HG03196 (cell line): Measurements from ENCODE around the gene SBF2.

ENCODE experiments used
- ATAC-seq: cut with Tn5 transposase; IDR thresholded peaks from one replicate; pipeline ENCODE4 v1.9.1; 2021; ENCODE audit not compliant: unreplicated experiment

The SBF2 gene

GRCh38 chr11:10317776-10318526 is 23.9 kb upstream of the SBF2 start:
- ATAC-seq = peak; percentile 65

- ATAC-seq = peak; percentile 12
Measured at GRCh38 chr11:10317151-10317755, 23.2 kb upstream of the SBF2 start.

GRCh38 chr11:10315083-10315482 is 21.1 kb upstream of the SBF2 start:
- no peak for ATAC-seq

GRCh38 chr11:10314199-10315072 is 20.4 kb upstream of the SBF2 start:
- peak; percentile 55 for ATAC-seq

GRCh38 chr11:10311802-10312201 is 17.8 kb upstream of the SBF2 start:
- no peak for ATAC-seq

GRCh38 chr11:10310301-10310841 is 16.4 kb upstream of the SBF2 start:
- ATAC-seq = no peak

GRCh38 chr11:10309163-10310093 is 15.4 kb upstream of the SBF2 start:
- no peak for ATAC-seq

- ATAC-seq = no peak
Measured at GRCh38 chr11:10308201-10308954, 14.4 kb upstream of the SBF2 start.

- ATAC-seq = peak; percentile 61
Measured at GRCh38 chr11:10307400-10308200, 13.6 kb upstream of the SBF2 start.

- ATAC-seq = no peak
Measured at GRCh38 chr11:10307022-10307399, 13.0 kb upstream of the SBF2 start.

- ATAC-seq = no peak
Measured at GRCh38 chr11:10305964-10306918, 12.2 kb upstream of the SBF2 start.

GRCh38 chr11:10305262-10305963 is 11.4 kb upstream of the SBF2 start:
- no peak for ATAC-seq

- ATAC-seq = no peak
Measured at GRCh38 chr11:10304495-10305261, 10.7 kb upstream of the SBF2 start, which contains the start of gene ADM. Gene ADM, plus strand, starts transcription at chr11:10305073. Its CDS starts 628 bp downstream, at chr11:10305701.

GRCh38 chr11:10303558-10304363 is 9.7 kb upstream of the SBF2 start:
- ATAC-seq = no peak

- no peak for ATAC-seq
Measured at GRCh38 chr11:10302744-10303557, 8.9 kb upstream of the SBF2 start.
